RKO (cell line): ENCODE data around the gene ZNF555.

Experiments
- DNase-seq: peaks from one replicate; pipeline ENCODE4 v3.0.0-alpha.2; 2016; ENCODE audit warnings: low spot score

ZNF555 gene

GRCh38 chr19:2824129-2824528 lies 17.1 kb upstream of the ZNF555 start:
- no peak for DNase-seq

- DNase-seq, result no peak
Observed at GRCh38 chr19:2827022-2827421, 14.3 kb upstream of the ZNF555 start.

- DNase-seq, result no peak
Observed at GRCh38 chr19:2827840-2828489, 13.3 kb upstream of the ZNF555 start.

- no peak for DNase-seq
Observed at GRCh38 chr19:2834294-2834871, 6.9 kb upstream of the ZNF555 start.

- no peak for DNase-seq
Observed at GRCh38 chr19:2837430-2837829, 3.8 kb upstream of the ZNF555 start.

GRCh38 chr19:2841855-2842574 lies 740 bp downstream of the ZNF555 start:
- DNase-seq, result no peak

GRCh38 chr19:2845107-2845506 lies 3.8 kb downstream of the ZNF555 start:
- no peak for DNase-seq

- no peak for DNase-seq
Observed at GRCh38 chr19:2846180-2846894, 5.1 kb downstream of the ZNF555 start.

- no peak for DNase-seq
Observed at GRCh38 chr19:2847507-2847906, 6.2 kb downstream of the ZNF555 start.

GRCh38 chr19:2848616-2849015 lies 7.3 kb downstream of the ZNF555 start:
- DNase-seq, result no peak

GRCh38 chr19:2850256-2850925 lies 9.1 kb downstream of the ZNF555 start:
- DNase-seq, result no peak

- DNase-seq, result no peak
Observed at GRCh38 chr19:2852598-2852997, 11.3 kb downstream of the ZNF555 start.

GRCh38 chr19:2853015-2853606 lies 11.8 kb downstream of the ZNF555 start:
- no peak for DNase-seq

GRCh38 chr19:2854849-2855248 lies 13.6 kb downstream of the ZNF555 start:
- DNase-seq, result no peak

GRCh38 chr19:2856457-2857050 lies 15.3 kb downstream of the ZNF555 start:
- DNase-seq, result no peak

GRCh38 chr19:2858864-2859263 lies 17.6 kb downstream of the ZNF555 start:
- no peak for DNase-seq

- no peak for DNase-seq
Observed at GRCh38 chr19:2863816-2864215, 22.5 kb downstream of the ZNF555 start.

- DNase-seq, result no peak
Observed at GRCh38 chr19:2865334-2866100, 24.2 kb downstream of the ZNF555 start.

- no peak for DNase-seq
Observed at GRCh38 chr19:2866495-2867024, 25.3 kb downstream of the ZNF555 start.
